Panc1 (cell line): ENCODE results near the gene ANO2.

Experiments used
- CTCF ChIP-seq: fragments of 450-650 bp; IDR thresholded peaks from 2 replicates; pipeline ENCODE4 v1.5.1; 2017; ENCODE audit warnings: mild to moderate bottlenecking
- POLR2AphosphoS5 ChIP-seq: IDR thresholded peaks from 2 replicates; pipeline ENCODE4 v1.6.1; 2012; ENCODE audit warnings: mild to moderate bottlenecking, low read depth, low read length, moderate library complexity

- no peak for TF ChIP-seq CTCF
- TF ChIP-seq POLR2AphosphoS5: no peak
Measured at GRCh38 chr12:5780536-5780935, 164.5 kb downstream of the ANO2 start.
